Measurements from ENCODE around the gene CDC45. TPM values are rescaled to one million over a fixed set of nuclear protein-coding genes. Genes with fewer than 3 reads are reported as not detected.

Gene CDC45
- total RNA-seq, 2 donors from 2014 or later = 2.7 to 7.0 TPM

DNA sequence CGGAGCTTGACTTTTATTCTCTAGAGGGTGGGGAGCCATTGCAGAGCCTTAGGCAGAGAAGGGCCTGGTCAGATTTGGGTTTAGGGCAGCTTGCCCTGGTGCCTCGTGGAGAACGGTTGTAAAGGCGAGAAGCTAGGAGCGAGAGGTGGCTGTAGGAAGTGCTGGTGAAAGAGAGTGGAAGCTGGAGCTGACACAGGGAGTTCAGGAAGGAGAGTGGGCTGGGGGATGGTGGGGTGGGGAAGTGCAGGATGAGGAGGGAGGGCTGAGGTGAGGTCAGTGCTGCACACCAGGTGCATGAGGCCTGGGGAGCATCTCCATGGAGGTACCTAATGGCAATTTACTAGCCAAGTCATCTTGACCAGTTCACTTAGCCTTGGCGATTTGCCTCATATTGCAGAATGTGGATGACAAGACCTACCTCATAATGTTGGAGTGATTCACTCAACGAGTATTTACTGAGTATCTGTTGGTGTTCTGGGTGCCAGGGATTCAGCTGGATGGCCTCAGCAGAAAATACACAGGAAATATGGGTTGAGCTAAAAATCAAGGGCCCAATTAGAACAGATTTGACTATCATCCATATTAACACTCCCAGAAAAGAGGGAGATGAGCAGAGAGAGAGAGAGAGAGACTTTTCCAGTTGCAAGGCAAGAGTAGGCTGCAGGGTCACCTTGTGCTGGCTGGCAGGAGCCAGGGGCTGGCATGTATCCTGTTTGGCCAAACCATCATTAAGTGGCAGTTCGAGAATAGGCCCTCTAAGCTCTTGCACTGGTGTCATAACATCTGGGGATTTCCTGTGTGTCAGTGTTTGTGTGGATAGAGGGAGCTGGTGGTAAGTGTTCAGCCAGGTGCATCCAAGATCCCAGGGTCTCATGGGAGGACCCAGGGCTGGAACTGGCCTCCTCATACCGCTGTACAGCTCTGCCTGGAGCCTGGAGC lies 88.9 kb downstream of the CDC45 start:
- intact Hi-C loops (cut with DNase I, micrococcal nuclease) = no loop called here
- DNase-seq (no peak), ATAC-seq (no peak)

GRCh38 chr22:19569276-19569640 lies 89.5 kb downstream of the CDC45 start:
- ATAC-seq = no peak
- no peak for DNase-seq
- intact Hi-C loops (cut with DNase I, micrococcal nuclease) = no loop called here

DNA sequence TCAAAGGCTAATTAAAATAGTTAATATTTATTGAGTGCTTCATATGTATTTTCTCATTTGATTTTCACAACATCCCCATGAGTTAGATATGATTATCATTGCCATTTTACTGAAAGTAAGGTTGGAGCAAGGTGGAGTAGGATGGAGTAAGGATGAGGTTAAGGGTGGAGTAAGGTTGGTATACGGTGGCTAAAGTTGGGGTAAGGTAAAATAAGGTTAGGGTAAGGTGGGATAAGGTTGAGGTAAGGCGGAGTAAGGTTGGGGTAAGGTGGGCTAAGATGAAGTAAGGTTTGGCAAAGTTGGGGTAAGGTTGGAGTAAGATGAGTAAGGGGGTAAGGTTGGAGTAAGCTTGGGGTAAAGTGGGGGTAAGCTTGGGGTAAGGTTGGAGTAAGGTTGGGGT lies 90.3 kb downstream of the CDC45 start:
- ATAC-seq (no peak), DNase-seq (no peak)
- intact Hi-C loops (cut with DNase I, micrococcal nuclease) = no loop called here

Other genes starting within 250 kb of the CDC45 start
- gene CLTCL1, start 188.2 kb upstream of the CDC45 start, total RNA-seq = 1 to 10 TPM; 2.1 to 4.6 TPM
- gene HIRA, start 48.2 kb upstream of the CDC45 start, total RNA-seq = 10 to 100 TPM; 26.9 to 34.9 TPM
- gene MRPL40, start 47.4 kb upstream of the CDC45 start, total RNA-seq = 10 to 100 TPM; 16.6 to 20.1 TPM
- 10 to 100 TPM; 20.1 to 23.4 TPM for gene C22orf39, start 32.2 kb upstream of the CDC45 start, total RNA-seq
- 10 to 100 TPM; 48.8 to 51.8 TPM for gene UFD1, start 727 bp upstream of the CDC45 start, total RNA-seq
- 10 to 100 TPM; 18.6 to 27.7 TPM for gene CLDN5, start 44.5 kb downstream of the CDC45 start, total RNA-seq
- 1 to 10 TPM; 4.4 to 4.6 TPM for gene SEPTIN5, start 234.6 kb downstream of the CDC45 start, total RNA-seq
- under 1 TPM in 1 of 2 donors, not detected in 1; 0.40 TPM for gene GP1BB, start 243.6 kb downstream of the CDC45 start, total RNA-seq

Measured in left colon (tissue), 2 donors.